Measurements from ENCODE around the gene HDAC4.

DNA sequence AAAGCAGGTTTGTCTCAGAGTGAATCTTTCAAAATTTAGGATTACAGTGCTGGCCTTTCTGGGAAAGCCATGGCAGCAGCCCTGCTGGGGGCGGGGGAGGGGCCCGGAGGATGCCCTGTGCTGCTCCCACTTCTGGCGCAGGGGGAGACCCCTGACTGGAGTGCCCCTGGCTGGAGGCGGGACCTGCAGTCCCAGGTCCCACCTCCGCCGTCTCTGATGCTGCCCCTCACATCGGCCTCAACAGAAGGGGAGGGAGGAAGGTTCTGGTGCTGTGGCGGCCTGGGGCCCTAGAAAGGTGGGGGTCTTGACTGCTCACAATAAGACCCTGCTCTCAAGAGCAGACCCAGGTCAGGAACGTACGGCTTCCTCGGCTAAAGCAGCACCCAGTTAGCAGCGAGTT is 336.6 kb downstream of the HDAC4 start:
- TF ChIP-seq KDM5A (IDR thresholded peaks at IDR 0.05) (no peak), CTCF (IDR thresholded peaks at IDR 0.05) (no peak), POLR2A (IDR thresholded peaks at IDR 0.05; ENCODE audit: low read length) (no peak), POLR2AphosphoS2 (conservative IDR thresholded peaks at IDR 0.05; ENCODE audit: low read length) (no peak), SMC3 (IDR thresholded peaks at IDR 0.05) (no peak), HOXB5 (CRISPR knock-in tag; IDR thresholded peaks at IDR 0.05) (no peak), RCOR1 (IDR thresholded peaks at IDR 0.05; ENCODE audit: low read depth, low read length) (no peak), CHD2 (IDR thresholded peaks at IDR 0.05; ENCODE audit: low read length, partially characterized antibody) (no peak)
- TF ChIP-seq, protein P1, sequence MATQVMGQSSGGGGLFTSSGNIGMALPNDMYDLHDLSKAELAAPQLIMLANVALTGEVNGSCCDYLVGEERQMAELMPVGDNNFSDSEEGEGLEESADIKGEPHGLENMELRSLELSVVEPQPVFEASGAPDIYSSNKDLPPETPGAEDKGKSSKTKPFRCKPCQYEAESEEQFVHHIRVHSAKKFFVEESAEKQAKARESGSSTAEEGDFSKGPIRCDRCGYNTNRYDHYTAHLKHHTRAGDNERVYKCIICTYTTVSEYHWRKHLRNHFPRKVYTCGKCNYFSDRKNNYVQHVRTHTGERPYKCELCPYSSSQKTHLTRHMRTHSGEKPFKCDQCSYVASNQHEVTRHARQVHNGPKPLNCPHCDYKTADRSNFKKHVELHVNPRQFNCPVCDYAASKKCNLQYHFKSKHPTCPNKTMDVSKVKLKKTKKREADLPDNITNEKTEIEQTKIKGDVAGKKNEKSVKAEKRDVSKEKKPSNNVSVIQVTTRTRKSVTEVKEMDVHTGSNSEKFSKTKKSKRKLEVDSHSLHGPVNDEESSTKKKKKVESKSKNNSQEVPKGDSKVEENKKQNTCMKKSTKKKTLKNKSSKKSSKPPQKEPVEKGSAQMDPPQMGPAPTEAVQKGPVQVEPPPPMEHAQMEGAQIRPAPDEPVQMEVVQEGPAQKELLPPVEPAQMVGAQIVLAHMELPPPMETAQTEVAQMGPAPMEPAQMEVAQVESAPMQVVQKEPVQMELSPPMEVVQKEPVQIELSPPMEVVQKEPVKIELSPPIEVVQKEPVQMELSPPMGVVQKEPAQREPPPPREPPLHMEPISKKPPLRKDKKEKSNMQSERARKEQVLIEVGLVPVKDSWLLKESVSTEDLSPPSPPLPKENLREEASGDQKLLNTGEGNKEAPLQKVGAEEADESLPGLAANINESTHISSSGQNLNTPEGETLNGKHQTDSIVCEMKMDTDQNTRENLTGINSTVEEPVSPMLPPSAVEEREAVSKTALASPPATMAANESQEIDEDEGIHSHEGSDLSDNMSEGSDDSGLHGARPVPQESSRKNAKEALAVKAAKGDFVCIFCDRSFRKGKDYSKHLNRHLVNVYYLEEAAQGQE (IDR thresholded peaks at IDR 0.05): no peak
- TF ChIP-seq, protein P2, sequence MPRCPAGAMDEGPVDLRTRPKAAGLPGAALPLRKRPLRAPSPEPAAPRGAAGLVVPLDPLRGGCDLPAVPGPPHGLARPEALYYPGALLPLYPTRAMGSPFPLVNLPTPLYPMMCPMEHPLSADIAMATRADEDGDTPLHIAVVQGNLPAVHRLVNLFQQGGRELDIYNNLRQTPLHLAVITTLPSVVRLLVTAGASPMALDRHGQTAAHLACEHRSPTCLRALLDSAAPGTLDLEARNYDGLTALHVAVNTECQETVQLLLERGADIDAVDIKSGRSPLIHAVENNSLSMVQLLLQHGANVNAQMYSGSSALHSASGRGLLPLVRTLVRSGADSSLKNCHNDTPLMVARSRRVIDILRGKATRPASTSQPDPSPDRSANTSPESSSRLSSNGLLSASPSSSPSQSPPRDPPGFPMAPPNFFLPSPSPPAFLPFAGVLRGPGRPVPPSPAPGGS (IDR thresholded peaks at IDR 0.05): no peak

Data from A549 (cell line).